Transverse colon (tissue), 4 donors: ENCODE data around the gene TXN.

Source experiments
- CTCF ChIP-seq, 5 experiments: fragments of 200-600 bp in 3 of 5; fragments of 450-650 bp in 2 of 5; sonication (generic) in 3 of 5; IDR thresholded peaks; 1 replicate in 2 of 5; 2 replicates in 3 of 5; pipeline ENCODE4 v1.5.1; 2016 to 2017; ENCODE audit warnings: antibody characterized with exemption in 5 of 5, inconsistent platforms in 3 of 5, mild to moderate bottlenecking in 2 of 5, moderate library complexity in 1 of 5
- POLR2AphosphoS5 ChIP-seq, 3 donors: sonication (generic); formaldehyde crosslinking; IDR thresholded peaks; one replicate each; pipeline ENCODE4 v1.6.1; 2016; ENCODE audit warnings: antibody characterized with exemption in 3 of 3

GRCh38 chr9:110208031-110208430 is 48.3 kb downstream of the TXN start, which contains the start of gene C9orf152:
- TF ChIP-seq CTCF (IDR thresholded peaks at IDR 0.05): no peak
- peak in 2 of 3 donors; percentile 26 to 41 for TF ChIP-seq POLR2AphosphoS5 (IDR thresholded peaks at IDR 0.05)
